Vagina (tissue), 2 donors: ENCODE results near the gene UQCC3.

ENCODE experiments used
- CTCF ChIP-seq, 3 experiments: fragments of 450-650 bp in 2 of 3; fragments of 200-600 bp in 1 of 3; sonication (generic) in 1 of 3; IDR thresholded peaks; one replicate each; pipeline ENCODE4 v1.5.1; 2017 to 2019; ENCODE audit warnings: antibody characterized with exemption in 3 of 3, mild to moderate bottlenecking in 2 of 3, moderate library complexity in 2 of 3
- POLR2A ChIP-seq, 2 donors: fragments of 450-650 bp; IDR thresholded peaks; one replicate each; pipeline ENCODE4 v1.6.1; 2017; ENCODE audit warnings: antibody characterized with exemption in 2 of 2, mild to moderate bottlenecking in 2 of 2, moderate library complexity in 2 of 2
- POLR2AphosphoS5 ChIP-seq, 2 donors: sonication (generic); formaldehyde crosslinking; IDR thresholded peaks; one replicate each; pipeline ENCODE4 v1.9.0; 2017; ENCODE audit warnings: antibody characterized with exemption in 2 of 2, mild to moderate bottlenecking in 2 of 2, low read depth in 1 of 2; ENCODE audit not compliant: insufficient read depth in 1 of 2

- TF ChIP-seq CTCF (IDR thresholded peaks at IDR 0.05) (no peak), POLR2AphosphoS5 (IDR thresholded peaks at IDR 0.05; ENCODE audit: insufficient read depth in 1 of 2, low read depth in 1 of 2) (no peak), POLR2A (IDR thresholded peaks at IDR 0.05) (no peak)
Observed at GRCh38 chr11:62712861-62713260, 41.4 kb downstream of the UQCC3 start.
